ENCODE results near the gene GOLGA6L6.
"Not testable (repeated sequence)": the region's sequence is repeated elsewhere in the genome, so short reads cannot be mapped to it uniquely, and the experiment has no call there.

- TF ChIP-seq CTCF (conservative IDR thresholded peaks at IDR 0.05; ENCODE audit: low read depth, low read length); EZH2phosphoT487 (IDR thresholded peaks at IDR 0.05; ENCODE audit: borderline replicate concordance, low read length): not testable (repeated sequence)
Observed at GRCh38 chr15:20502839-20503238, 38.8 kb downstream of the GOLGA6L6 start.

Data from PC-3 (cell line).